ENCODE results near the gene GSE1.

GSE1 gene

DNA sequence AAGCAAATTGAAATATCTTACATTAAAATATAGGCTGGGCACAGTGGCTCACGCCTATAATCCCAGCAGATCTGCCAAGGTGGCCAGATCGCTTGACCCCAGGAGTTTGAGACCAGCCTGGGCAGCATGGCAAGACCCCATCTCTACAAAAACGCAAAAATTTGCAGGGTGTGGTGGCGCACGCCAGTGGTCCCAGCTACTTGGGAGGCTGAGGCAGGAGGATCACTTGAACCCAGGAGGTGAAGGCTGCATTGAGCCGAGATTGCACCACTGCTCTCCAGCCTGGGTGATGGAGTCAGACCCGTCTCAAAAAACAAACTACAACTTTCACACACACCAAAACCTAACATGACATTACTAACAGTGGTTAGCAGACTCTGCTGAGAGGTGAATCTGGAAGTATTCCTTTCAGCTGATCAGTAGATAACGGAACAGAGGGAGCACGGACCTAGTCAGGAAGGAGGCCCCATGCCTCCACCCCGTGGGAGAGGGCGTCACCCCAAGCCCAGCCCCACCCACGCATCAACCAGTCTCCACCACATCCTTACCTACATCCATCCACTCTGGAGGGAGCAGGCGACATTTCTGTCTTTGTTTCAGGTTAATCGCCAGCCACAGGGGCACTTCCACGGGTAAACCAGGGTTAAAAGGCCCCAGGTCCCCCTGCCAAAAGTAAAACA, 73.9 kb downstream of the GSE1 start:
- no peak for FAIRE-seq

GRCh38 chr16:85687651-85688471, 74.7 kb downstream of the GSE1 start:
- FAIRE-seq = no peak

GRCh38 chr16:85688586-85689284, 75.6 kb downstream of the GSE1 start, which contains the start of gene GINS2:
Gene GINS2, minus strand, starts transcription at chr16:85688954. Its CDS starts 56 bp downstream, at chr16:85688898.
- no peak for FAIRE-seq

DNA sequence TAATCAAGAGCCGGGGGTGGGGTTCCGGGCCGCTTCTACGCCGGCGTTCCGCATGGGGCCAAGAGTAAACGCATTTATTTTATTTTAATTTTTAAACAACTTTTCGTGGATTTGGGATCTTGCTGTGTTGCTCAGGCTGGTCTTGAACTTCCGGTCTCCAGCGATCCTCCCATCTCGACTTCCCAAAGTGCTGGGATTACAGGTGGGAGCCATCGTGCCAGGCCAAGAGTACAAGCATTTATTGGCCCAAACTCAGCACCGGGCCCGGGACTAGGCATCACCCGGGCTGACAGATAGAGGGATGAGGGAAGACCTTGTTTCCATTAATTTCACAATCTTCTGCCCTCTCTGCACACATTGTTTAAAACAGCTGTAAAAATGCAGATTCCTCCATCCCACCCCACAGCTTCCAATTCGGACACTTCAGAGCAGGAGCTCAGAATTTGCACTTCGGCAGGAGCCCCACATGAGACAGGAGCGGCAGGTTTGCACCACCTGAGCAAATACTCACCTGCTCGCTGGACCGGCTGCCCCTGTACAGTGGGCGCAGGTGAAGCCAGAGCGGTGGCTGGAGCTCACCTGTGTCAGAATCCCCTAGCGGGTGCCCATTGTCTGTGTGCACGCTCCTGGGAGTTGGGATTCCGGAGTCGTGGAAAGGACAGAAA, 76.3 kb downstream of the GSE1 start:
- FAIRE-seq = no peak

GRCh38 chr16:85689950-85690320, 76.8 kb downstream of the GSE1 start:
- FAIRE-seq = no peak

DNA sequence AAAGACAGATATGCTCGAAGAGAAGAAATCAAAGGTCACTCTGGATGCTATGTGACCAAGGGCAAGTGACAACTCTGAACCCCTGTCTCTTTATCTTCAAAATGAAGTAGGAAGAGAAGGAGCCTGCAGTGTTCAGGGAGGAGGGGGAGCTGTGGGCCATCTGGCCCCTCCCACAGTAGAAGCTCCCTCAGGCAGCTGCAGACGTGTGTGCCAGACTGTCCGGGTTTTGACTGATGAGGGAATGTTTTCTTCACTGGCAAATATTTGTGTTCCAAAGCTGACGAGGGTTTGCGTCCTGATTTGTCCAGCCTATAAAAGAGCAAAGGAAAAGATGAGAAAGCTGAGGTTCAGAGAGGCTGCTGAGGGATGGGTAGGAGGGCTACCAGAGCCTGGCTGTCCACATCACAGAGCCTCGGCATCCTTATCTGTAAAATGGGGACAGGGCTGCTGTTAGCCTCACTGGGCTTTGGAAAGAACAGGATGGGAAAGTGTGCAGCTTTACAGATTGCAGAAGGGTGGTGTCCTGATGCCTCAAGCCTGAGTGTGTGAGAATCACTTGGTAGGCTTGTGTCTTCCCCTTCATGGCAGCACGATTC, 77.4 kb downstream of the GSE1 start:
- no peak for FAIRE-seq

DNA sequence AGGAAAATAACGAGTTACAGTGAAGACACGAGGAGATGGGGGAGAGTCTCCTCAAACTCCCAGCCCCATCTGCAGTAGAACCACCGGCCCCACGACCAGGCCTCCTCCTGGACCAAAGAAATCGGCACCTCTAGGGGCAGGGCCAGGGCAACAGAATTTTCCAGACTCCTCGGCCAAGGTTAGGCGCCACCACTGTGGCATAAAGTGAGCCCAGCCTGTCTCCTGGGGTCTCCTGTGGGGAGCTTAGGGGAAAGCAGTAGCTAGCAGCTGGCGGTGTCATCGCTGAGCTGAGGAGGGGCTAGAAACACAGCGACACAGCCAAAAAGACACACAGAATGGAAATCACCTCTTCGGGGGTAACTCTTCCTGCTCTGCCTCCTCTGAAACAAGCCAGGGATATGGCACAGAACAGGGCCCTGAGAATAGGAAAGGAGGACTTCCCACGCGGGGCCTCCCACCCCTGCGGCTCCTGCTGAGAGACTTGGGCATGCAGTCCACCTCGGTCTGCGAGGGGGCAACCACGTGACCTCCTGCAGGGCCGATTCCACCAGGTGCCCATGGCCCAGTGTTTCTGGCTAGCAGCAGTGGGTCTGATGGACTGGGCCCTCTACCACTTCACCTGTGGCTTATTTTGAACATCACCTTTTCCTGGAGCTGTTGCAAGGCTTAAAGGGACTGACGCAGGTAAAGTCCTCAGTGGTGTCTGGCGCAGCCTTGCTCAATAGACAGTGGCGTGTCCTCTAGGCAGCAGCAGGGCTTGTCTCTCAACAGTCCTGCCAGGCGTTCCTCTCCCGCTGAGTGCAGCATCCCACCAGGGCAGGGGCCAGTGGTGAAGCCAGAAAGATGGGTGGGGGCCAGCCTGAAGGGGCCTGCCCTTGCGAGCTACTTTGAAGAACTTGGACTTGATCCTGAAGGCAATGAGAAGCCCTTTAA, 82.3 kb downstream of the GSE1 start:
- FAIRE-seq = no peak

- FAIRE-seq = no peak
Observed at GRCh38 chr16:85696781-85697180, 83.7 kb downstream of the GSE1 start.

DNA sequence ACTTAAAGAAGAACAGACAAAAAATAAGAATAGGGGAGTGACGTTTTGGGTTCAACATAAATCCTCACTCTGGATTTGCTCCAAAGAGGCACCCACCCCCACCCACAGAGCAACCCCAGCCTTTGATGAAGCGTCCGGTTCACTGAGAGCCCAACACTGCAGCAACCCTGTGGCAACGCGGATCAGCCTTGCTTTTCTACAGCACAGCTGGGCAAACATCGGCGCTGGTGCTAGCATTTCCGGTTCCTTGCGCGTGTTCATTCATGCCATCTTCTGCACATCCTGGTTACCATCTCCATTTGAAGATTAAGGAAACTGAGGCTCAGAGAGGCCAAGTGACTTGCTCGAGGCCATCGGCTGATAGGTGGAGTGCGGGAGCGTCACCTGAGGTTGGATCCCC, 84.3 kb downstream of the GSE1 start:
- no peak for FAIRE-seq

DNA sequence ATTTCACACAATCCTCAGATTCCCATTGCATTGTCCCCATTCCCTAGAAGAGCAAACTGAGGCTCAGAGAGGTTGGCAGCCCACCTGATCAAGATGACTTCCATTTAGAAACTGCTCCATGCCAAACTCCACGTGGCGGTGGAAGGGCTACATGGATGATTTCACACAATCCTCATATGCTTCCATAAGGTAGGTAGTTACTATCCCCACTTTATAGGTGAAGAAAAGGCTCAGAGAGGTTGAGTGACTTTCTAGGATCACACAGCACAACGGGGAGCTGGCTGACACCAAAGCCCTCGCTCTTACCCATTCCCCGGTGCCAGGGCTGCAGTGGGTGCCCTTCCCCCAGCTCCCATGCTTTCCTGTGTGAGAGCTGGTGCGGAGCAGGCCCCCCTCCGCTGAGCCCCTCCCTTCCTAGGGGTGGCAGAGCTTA, 85.4 kb downstream of the GSE1 start:
- no peak for FAIRE-seq

- FAIRE-seq = no peak
Observed at GRCh38 chr16:85698935-85699558, 85.9 kb downstream of the GSE1 start.

DNA sequence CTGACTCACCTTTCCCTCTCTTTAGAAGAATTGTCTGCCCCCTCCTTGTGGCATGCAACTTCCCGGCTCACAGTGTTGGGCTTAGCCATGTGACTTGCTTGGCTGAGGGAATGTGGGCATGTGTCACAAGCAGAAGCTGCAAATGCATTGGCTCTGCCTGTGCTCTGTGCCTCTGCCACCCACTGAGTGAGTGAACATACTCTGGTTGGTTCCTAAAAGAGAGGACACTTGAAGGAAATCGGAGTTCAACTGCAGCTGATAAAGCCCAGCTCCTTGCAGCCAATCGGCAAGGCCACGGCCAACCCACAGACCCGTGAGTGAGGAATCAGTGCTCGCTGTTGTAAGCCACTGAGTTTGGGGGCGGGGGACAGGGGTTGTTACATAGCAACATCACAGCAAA, 86.5 kb downstream of the GSE1 start:
- FAIRE-seq = no peak

DNA sequence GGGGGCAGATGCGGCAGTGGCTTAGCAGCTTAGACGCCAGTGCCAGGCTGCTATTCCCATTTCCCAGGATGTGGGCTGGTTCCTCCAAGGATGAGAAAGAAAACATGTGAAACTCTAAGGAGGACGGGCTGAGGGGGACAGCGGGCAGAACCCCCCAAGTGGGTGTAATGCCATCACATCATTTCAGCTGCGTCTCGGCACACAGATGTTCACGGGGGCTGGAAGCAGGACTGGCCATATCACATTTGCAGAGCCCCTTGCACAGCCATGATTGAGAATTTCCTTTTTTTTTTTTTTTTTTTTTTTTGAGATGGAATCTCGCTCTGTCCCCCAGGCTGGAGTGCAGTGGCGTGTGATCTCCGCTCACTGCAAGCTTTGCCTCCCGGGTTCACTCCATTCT, 90.9 kb downstream of the GSE1 start:
- FAIRE-seq = no peak

- FAIRE-seq = no peak
Observed at GRCh38 chr16:85704900-85705846, 92.1 kb downstream of the GSE1 start.

- no peak for FAIRE-seq
Observed at GRCh38 chr16:85706449-85707034, 93.4 kb downstream of the GSE1 start.

DNA sequence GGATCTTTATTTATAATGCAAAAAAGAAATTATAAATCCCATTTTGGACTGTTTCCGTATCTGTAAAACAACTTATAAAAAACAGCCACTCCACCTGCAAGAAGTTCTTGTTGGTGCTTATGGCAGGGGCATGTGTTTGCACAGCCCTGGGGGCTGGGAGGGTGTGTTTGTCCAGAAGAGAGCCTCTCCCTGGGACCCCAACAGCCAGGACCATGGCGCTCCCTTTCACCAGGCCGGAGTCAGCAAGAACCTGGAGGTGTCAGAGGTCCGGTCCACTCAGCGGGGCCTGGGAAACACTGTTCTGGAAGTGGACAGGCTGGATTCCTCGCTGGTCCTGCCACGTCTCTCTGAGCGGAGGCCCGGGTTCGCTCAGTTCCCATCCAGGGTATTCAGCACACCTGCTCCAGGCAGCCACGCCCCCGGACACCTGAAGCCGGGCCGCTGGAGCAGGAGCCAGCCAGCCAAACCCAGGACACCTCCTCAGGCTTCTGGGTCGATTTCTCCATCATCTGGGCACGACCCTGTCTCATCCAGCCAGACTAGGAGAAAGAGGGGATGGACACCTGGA, 94.5 kb downstream of the GSE1 start:
- no peak for FAIRE-seq

DNA sequence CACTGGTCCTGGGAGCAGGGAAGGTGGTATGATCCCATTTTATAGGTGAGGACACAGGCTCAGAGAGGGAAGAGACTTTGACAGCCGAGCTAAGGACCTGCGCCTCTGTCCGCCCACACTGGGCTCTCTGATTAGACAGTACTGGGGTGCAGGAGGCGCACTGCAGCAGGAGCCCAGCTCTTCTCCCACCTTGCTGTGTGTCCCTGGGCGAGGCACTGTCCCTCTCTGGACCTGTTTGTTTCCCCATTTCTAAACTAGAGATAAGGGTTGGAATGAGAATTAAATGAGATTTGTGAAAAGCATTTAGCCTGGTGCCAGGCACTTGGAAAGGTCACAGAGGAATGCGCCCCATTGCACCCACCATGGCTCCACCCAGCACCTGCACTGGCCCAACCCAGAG, 95.2 kb downstream of the GSE1 start:
- FAIRE-seq = no peak

GRCh38 chr16:85709766-85710585, 96.9 kb downstream of the GSE1 start:
- no peak for FAIRE-seq
